ENCODE data around the gene PBRM1. TPM values are rescaled to one million over a fixed set of nuclear protein-coding genes. Genes with fewer than 3 reads are reported as not detected.

PBRM1 gene
- 40.6 and 64.9 TPM in 2 replicates for total RNA-seq

DNA sequence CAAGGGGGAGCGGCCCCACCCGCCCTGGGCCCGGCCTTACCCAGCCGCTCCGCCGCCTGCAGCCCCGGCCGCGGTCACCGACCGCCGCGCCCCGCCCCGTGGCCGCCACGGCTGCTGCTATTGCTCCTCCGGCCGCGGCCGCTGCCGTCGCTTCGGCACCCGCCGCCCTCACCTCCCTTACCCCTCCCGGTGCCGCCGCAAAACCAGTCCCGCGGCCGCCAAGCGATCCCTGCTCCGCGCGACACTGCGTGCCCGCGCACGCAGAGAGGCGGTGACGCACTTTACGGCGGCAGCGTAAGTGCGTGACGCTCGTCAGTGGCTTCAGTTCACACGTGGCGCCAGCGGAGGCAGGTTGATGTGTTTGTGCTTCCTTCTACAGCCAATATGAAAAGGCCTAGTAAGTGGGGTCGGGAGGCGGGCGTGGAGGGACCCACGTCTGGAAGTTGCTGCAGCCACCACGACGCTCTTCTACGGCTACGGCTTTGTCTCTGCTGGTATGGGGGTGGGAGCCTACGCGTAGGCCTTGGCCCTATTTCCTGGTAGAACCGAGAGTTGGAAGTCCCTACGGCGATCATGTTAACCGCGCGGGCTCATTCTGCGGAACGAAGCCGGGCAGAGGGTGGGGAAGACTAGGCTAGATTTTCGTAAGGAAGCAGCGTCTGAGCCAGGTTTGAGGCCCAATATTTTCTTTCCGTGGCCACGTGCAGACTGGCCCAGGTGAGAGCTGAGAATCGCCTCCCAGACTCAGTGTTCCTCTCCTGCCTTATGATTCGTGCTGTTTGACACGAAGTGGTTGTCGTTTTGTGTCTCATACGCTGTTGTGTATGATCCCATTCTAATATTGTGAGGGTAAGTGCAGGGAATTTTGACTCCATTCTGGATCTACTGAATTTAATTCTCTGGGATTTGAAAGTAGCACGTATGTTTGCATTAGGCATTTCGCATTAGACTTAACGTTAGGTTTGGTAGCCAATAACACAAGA lies at the start of gene PBRM1, which contains the start of gene GNL3:
PBRM1 (minus strand) TSS at position 205 of the 983 bp plus-strand sequence.
GNL3 (plus strand) TSS at position 324 of the 983 bp plus-strand sequence; CDS start at position 385, 61 bp downstream.

GRCh38 chr3:52705688-52706686 lies 20.3 kb upstream of the PBRM1 start, which contains the start of the genes GLT8D1 and SPCS1:
GLT8D1 (minus strand) TSS chr3:52705791; CDS start chr3:52700460, 5,331 bp downstream.
SPCS1 (plus strand) TSS chr3:52706106; CDS start chr3:52706247, 141 bp downstream.

DNA sequence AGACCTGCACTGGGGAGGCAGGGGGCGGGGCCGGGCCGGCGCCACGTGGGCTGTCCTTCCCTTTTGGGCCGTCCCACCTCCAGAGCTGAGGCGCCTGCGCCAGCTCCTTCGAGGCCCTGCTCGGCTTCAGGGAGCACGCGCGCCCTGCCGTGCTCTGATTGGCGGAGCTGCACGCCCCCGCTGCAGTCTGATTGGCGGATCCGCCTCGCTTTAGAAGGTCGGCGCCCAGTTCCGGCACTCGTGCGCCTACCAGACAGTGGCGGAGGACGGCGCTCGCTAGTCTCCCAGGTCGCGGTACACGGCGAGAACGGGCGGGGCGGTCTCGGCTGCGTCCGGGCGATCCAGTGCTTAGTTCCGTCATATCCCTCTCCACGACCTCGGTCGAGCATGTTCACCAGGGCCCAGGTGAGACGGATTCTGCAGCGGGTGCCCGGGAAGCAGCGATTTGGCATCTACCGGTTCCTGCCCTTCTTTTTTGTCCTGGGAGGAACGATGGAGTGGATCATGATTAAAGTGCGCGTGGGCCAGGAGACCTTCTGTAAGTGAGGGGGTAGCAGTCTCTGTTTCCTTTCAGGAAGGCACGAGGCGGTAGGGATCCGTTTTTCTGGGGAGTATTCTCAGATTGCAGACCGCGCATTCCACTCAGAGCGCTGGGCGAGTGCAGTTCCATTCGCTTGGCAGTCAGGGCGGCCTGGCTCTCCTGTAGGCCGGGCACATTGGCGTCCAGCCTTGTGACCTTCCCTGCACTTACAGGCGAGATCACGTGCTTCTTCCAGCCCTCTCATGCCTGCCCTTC lies 149.1 kb downstream of the PBRM1 start, which contains the start of gene UQCC5:
UQCC5 (plus strand) TSS at position 237 of the 796 bp plus-strand sequence; CDS start at position 388, 151 bp downstream.

GRCh38 chr3:52533623-52534280 lies 152.0 kb downstream of the PBRM1 start, which contains the start of gene NT5DC2:
NT5DC2 (minus strand) TSS chr3:52533857; CDS start chr3:52533737, 120 bp downstream.

Other genes starting within 250 kb of the PBRM1 start
- gene SEMA3G, start 240.8 kb downstream of the PBRM1 start, total RNA-seq = 0.25 TPM in 1 of 2 replicates, not detected in the other
- 0.49 and 3.0 TPM in 2 replicates for gene TNNC1, start 231.9 kb downstream of the PBRM1 start, total RNA-seq
- gene NISCH, start 230.3 kb downstream of the PBRM1 start, total RNA-seq = 30.3 and 79.9 TPM in 2 replicates
- 0.13 and 0.33 TPM in 2 replicates for gene STAB1, start 190.6 kb downstream of the PBRM1 start, total RNA-seq
- gene NT5DC2, start 152.1 kb downstream of the PBRM1 start, total RNA-seq = 162 and 351 TPM in 2 replicates
- 1.3 and 2.0 TPM in 2 replicates for gene UQCC5, start 149.3 kb downstream of the PBRM1 start, total RNA-seq
- 31.2 and 48.9 TPM in 2 replicates for gene GNL3, start 119 bp upstream of the PBRM1 start, total RNA-seq
- gene GLT8D1, start 19.9 kb upstream of the PBRM1 start, total RNA-seq = 56.9 and 76.3 TPM in 2 replicates
- 144 and 166 TPM in 2 replicates for gene SPCS1, start 20.2 kb upstream of the PBRM1 start, total RNA-seq
- gene NEK4, start 85.0 kb upstream of the PBRM1 start, total RNA-seq = 11.3 and 12.4 TPM in 2 replicates
- gene ITIH1, start 91.7 kb upstream of the PBRM1 start, total RNA-seq = not detected in 2 replicates
- 0.38 TPM in 1 of 2 replicates, not detected in the other for gene ITIH3, start 108.9 kb upstream of the PBRM1 start, total RNA-seq
- 0.63 TPM in 1 of 2 replicates, not detected in the other for gene ITIH4, start 144.8 kb upstream of the PBRM1 start, total RNA-seq
- gene MUSTN1, start 149.1 kb upstream of the PBRM1 start, total RNA-seq = not detected in 2 replicates
- gene STIMATE, start 211.6 kb upstream of the PBRM1 start, total RNA-seq = 13.9 and 15.6 TPM in 2 replicates

Data from mesangial cell (primary cell).